Memory B cell (primary cell): ENCODE measurements around the gene PTPN12.
A peak's percentile ranks its signal among the peaks of the same experiment; 100 is the strongest.

Source experiments
- ATAC-seq: fragments of 150-1000 bp; cut with Tn5 transposase; 2 replicates; pipeline ENCODE4 v1.10.0; 2021; ENCODE audit warnings: low read depth, mild to moderate bottlenecking, moderate library complexity
- DNase-seq, 2 donors: peaks; one replicate each; pipeline ENCODE4 v3.0.0; 2022; ENCODE audit warnings: low spot score in 2 of 2
- H3K27ac Mint-ChIP-seq: one replicate; pipeline ENCODE4 v1.8.0; 2022; ENCODE audit warnings: mild to moderate bottlenecking, moderate library complexity, mixed read lengths
- H3K27me3 Mint-ChIP-seq: one replicate; pipeline ENCODE4 v1.8.0; 2022; ENCODE audit warnings: mixed read lengths
- H3K36me3 Mint-ChIP-seq: one replicate; pipeline ENCODE4 v1.8.0; 2022; ENCODE audit warnings: mild to moderate bottlenecking, mixed read lengths
- H3K4me1 Mint-ChIP-seq: one replicate; pipeline ENCODE4 v1.8.0; 2022; ENCODE audit warnings: mixed read lengths
- H3K4me3 Mint-ChIP-seq: one replicate; pipeline ENCODE4 v1.8.0; 2022; ENCODE audit warnings: mild to moderate bottlenecking, moderate library complexity, mixed read lengths
- H3K9me3 Mint-ChIP-seq: one replicate; pipeline ENCODE4 v1.8.0; 2022; ENCODE audit warnings: mixed read lengths

PTPN12 gene

GRCh38 chr7:77576856-77577255, 39.8 kb downstream of the PTPN12 start:
- DNase-seq, result no peak
- Mint-ChIP-seq H3K36me3 (peaks cover 18% of the 10 kb centered on the region), H3K4me1 (peaks cover 8% of the 10 kb centered on the region), H3K4me3 (no peak overlapping the region), H3K9me3 (no peaks in the 10 kb centered on the region), H3K27ac (no peak overlapping the region), H3K27me3 (no peaks in the 10 kb centered on the region)
- no peak for ATAC-seq

DNA sequence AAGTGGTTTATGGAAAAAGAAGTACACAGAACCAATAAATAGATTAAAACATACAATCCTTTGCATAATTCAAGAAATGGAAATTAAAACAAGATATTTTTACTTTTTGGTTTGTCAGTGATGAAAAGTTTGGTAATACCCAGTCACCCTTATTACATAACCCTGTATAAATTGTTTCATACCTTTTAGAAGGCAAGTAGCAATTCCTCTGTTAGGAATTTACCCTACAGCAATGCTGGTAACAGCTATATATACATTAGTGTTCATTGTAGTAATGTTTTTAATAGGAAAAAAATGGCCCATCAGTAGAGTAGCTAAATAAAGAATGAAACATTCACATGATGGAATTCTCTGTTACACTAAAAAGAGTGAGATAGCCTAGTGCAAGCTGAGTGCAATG, 42.7 kb downstream of the PTPN12 start:
- Mint-ChIP-seq H3K27ac (no peak overlapping the region), H3K36me3 (peaks cover 12% of the 10 kb centered on the region), H3K9me3 (no peaks in the 10 kb centered on the region), H3K27me3 (no peaks in the 10 kb centered on the region), H3K4me1 (peaks cover 2% of the 10 kb centered on the region), H3K4me3 (no peak overlapping the region)
- ATAC-seq (no peak), DNase-seq (no peak)

DNA sequence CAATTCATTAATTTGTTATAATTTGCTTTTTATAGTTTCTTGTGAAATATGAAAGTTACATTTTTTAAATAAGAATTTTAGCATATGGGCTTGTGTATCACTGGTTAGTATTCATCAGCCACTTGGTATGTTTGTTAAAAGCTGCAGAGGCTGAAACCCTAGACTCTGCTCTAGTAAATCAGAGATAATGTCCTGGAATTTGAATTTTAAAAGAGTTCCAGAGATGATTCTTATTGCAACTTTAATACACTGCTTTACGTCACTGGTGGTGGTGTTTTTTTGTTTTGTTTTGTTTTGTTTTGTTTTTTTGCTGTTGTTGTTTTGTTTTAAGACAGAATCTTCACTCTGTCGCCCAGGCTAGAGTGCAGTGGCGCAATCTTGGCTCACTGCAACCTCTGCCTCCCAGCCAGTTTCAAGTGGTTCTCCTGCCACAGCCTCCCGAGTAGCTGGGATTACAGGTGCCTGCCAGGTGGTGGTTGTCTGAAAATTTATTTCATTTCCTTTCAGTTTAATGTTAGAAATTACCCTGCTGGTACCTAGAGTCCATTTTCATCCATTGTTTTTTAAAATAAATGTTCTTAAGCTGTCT, 43.8 kb downstream of the PTPN12 start:
- DNase-seq (no peak), ATAC-seq (no peak)
- Mint-ChIP-seq H3K9me3 (no peaks in the 10 kb centered on the region), H3K27ac (no peak overlapping the region), H3K4me1 (no peaks in the 10 kb centered on the region), H3K36me3 (peaks cover 11% of the 10 kb centered on the region), H3K27me3 (no peaks in the 10 kb centered on the region), H3K4me3 (no peak overlapping the region)

DNA sequence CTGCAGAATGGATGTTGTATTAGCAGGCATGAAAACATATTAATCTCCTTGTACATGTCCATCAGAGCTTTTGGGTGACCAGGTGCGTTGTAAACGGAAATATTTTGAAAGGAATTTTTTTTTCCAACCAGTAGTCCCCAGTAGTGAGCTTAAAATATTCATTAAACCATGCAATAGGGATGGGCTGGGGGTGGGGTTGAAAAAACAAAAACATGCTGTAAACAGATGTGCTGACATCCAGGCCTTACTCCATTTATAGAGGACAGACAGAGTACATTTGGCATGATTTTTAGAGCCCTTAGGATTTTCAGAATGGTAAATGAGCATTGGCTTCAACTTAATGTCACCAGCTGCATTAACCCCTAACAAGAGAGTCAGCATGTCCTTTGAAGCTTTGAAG, 50.2 kb downstream of the PTPN12 start:
- peaks cover 9% of the 10 kb centered on the region for H3K36me3 Mint-ChIP-seq
- ATAC-seq (no peak), DNase-seq (no peak)
- no peaks in the 10 kb centered on the region for H3K9me3 Mint-ChIP-seq
- H3K27ac Mint-ChIP-seq, result no peak overlapping the region
- H3K27me3 Mint-ChIP-seq, result no peaks in the 10 kb centered on the region
- no peak overlapping the region for H3K4me3 Mint-ChIP-seq
- H3K4me1 Mint-ChIP-seq, result no peaks in the 10 kb centered on the region

GRCh38 chr7:77600952-77601351, 63.9 kb downstream of the PTPN12 start:
- H3K4me3 Mint-ChIP-seq, result no peak overlapping the region
- peaks cover 10% of the 10 kb centered on the region for H3K36me3 Mint-ChIP-seq

DNA sequence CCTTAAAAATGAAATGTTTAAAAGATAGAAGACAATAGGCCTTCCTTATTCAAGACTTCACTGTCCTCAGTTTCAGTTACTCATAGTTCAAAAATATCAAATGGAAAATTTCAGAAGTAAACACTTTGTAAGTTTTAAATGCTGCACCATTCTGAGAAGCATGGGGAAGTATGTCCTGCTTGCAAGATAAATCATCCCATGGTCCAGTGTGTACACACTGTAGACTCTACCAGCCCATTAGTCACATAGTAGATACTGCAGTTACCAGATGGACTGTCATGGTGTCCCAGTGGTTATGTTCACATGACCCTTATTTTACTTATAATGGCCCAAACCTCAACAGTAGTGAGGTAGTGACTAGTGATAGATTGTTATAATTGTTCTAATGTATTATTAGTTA, 69.5 kb downstream of the PTPN12 start:
- no peaks in the 10 kb centered on the region for H3K27me3 Mint-ChIP-seq
- ATAC-seq, result no peak
- DNase-seq, result no peak
- peaks cover 1% of the 10 kb centered on the region for H3K9me3 Mint-ChIP-seq
- H3K4me3 Mint-ChIP-seq, result no peak overlapping the region
- H3K27ac Mint-ChIP-seq, result no peak overlapping the region
- H3K36me3 Mint-ChIP-seq, result peaks cover 13% of the 10 kb centered on the region
- H3K4me1 Mint-ChIP-seq, result peaks cover 2% of the 10 kb centered on the region

More at GRCh38 chr7:77600952-77601351, 63.9 kb downstream of the PTPN12 start:
- DNase-seq (no peak), ATAC-seq (no peak)
- Mint-ChIP-seq H3K9me3 (no peaks in the 10 kb centered on the region), H3K27me3 (no peaks in the 10 kb centered on the region), H3K4me1 (no peaks in the 10 kb centered on the region), H3K27ac (peak overlapping the region; percentile 38)

DNA sequence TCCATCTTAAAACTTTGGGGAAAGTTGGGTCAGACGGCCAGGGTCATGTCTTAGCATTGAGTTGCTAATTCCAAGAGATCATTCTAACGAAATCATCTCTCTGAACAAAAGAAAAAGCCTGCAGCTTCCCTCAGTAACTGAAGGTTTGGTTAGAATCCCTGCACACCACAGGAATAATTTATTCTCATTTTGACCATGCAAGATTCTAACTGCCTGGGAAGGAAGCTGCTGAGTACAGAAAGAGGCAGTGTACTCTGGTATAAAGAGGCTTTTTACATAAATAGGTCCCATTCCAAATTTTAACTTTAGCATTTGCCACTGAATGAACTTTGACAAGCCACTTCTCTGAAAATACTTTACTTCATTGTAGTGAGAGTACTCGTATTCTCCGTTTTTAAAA, 82.2 kb downstream of the PTPN12 start:
- H3K27ac Mint-ChIP-seq, result no peak overlapping the region
- no peaks in the 10 kb centered on the region for H3K4me1 Mint-ChIP-seq
- H3K27me3 Mint-ChIP-seq, result no peaks in the 10 kb centered on the region
- H3K9me3 Mint-ChIP-seq, result no peaks in the 10 kb centered on the region
- ATAC-seq, result no peak
- peaks cover 12% of the 10 kb centered on the region for H3K36me3 Mint-ChIP-seq
- DNase-seq, result no peak
- no peak overlapping the region for H3K4me3 Mint-ChIP-seq

DNA sequence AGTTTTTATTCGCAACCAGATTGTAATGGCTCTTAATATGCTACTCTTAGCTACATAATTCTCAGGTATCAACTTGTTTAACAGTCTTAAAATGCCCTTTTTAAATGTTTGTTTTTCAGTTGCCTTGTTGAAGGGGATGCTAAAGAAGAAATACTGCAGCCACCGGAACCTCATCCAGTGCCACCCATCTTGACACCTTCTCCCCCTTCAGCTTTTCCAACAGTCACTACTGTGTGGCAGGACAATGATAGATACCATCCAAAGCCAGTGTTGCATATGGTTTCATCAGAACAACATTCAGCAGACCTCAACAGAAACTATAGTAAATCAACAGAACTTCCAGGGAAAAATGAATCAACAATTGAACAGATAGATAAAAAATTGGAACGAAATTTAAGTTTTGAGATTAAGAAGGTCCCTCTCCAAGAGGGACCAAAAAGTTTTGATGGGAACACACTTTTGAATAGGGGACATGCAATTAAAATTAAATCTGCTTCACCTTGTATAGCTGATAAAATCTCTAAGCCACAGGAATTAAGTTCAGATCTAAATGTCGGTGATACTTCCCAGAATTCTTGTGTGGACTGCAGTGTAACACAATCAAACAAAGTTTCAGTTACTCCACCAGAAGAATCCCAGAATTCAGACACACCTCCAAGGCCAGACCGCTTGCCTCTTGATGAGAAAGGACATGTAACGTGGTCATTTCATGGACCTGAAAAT, 89.7 kb downstream of the PTPN12 start:
- Mint-ChIP-seq H3K9me3 (no peaks in the 10 kb centered on the region), H3K27ac (no peak overlapping the region), H3K36me3 (peaks cover 21% of the 10 kb centered on the region), H3K4me3 (no peak overlapping the region), H3K27me3 (no peaks in the 10 kb centered on the region), H3K4me1 (no peaks in the 10 kb centered on the region)
- DNase-seq, result no peak
- no peak for ATAC-seq

DNA sequence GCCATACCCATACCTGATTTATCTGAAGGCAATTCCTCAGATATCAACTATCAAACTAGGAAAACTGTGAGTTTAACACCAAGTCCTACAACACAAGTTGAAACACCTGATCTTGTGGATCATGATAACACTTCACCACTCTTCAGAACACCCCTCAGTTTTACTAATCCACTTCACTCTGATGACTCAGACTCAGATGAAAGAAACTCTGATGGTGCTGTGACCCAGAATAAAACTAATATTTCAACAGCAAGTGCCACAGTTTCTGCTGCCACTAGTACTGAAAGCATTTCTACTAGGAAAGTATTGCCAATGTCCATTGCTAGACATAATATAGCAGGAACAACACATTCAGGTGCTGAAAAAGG, 90.2 kb downstream of the PTPN12 start:
- no peaks in the 10 kb centered on the region for H3K4me1 Mint-ChIP-seq
- DNase-seq (no peak), ATAC-seq (no peak)
- no peak overlapping the region for H3K27ac Mint-ChIP-seq
- H3K9me3 Mint-ChIP-seq, result no peaks in the 10 kb centered on the region
- H3K27me3 Mint-ChIP-seq, result no peaks in the 10 kb centered on the region
- H3K4me3 Mint-ChIP-seq, result no peak overlapping the region
- H3K36me3 Mint-ChIP-seq, result peaks cover 18% of the 10 kb centered on the region

GRCh38 chr7:77629797-77630196, 92.7 kb downstream of the PTPN12 start:
- Mint-ChIP-seq H3K27ac (no peak overlapping the region), H3K36me3 (peaks cover 15% of the 10 kb centered on the region), H3K27me3 (no peaks in the 10 kb centered on the region), H3K9me3 (no peaks in the 10 kb centered on the region), H3K4me3 (no peak overlapping the region), H3K4me1 (no peaks in the 10 kb centered on the region)
- DNase-seq (no peak), ATAC-seq (no peak)

DNA sequence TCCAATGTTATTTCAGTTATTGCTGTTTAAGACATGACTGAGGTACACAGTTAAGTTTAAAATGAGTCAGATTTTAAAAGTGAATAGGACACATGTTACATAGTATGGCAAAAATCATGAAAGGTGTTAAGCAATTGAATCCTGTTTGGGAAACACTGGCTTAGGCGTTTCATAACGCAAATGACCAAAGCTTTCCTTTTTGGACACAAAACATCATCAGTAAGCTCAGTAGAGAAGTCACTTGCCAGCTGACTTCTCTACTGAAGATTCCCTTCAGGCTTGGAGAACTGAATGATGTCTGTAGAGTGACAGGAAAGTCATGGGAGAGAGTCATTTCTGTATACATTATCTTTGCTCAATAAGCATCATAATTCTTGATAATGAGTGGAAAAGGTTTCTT, 94.7 kb downstream of the PTPN12 start:
- no peak overlapping the region for H3K27ac Mint-ChIP-seq

DNA sequence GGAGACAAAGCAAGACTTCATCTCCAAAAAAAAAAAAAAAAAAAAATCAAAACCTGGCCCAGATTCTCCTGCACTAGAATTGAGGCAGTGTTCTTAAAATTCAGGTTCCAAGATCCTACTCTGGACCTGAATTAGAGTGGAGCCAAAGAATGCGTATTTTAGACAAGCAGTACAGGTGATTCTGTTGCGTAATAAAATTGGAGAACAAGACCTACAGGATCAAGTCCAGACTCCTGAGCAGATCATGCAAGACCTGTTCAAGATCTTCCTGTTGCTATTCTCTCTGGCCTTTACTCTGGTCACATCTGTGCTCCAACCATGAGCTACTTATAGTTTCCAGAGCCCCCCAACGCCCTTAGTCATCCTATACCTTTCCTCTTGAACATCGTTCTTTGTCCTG, 107.7 kb downstream of the PTPN12 start:
- Mint-ChIP-seq H3K36me3 (peaks cover 19% of the 10 kb centered on the region), H3K4me3 (no peak overlapping the region), H3K9me3 (no peaks in the 10 kb centered on the region), H3K4me1 (no peaks in the 10 kb centered on the region), H3K27ac (no peak overlapping the region), H3K27me3 (no peaks in the 10 kb centered on the region)
- ATAC-seq (no peak), DNase-seq (no peak)

More for the DNA sequence above, 94.7 kb downstream of the PTPN12 start:
- ATAC-seq (no peak), DNase-seq (no peak)
- H3K27me3 Mint-ChIP-seq, result no peaks in the 10 kb centered on the region
- H3K36me3 Mint-ChIP-seq, result peaks cover 6% of the 10 kb centered on the region
- no peak overlapping the region for H3K4me3 Mint-ChIP-seq
- no peaks in the 10 kb centered on the region for H3K9me3 Mint-ChIP-seq
- H3K4me1 Mint-ChIP-seq, result no peaks in the 10 kb centered on the region

- ATAC-seq, result no peak
- Mint-ChIP-seq H3K27ac (no peak overlapping the region), H3K27me3 (no peaks in the 10 kb centered on the region)
These were observed 111.7 kb downstream of the PTPN12 start for GRCh38 chr7:77648742-77649338.

GRCh38 chr7:77649716-77650349, 112.7 kb downstream of the PTPN12 start:
- Mint-ChIP-seq H3K36me3 (peaks cover 8% of the 10 kb centered on the region), H3K4me1 (no peaks in the 10 kb centered on the region), H3K27me3 (no peaks in the 10 kb centered on the region), H3K9me3 (no peaks in the 10 kb centered on the region), H3K27ac (no peak overlapping the region), H3K4me3 (no peak overlapping the region)
- ATAC-seq, result no peak
- no peak for DNase-seq

More at GRCh38 chr7:77648742-77649338, 111.7 kb downstream of the PTPN12 start:
- Mint-ChIP-seq H3K9me3 (no peaks in the 10 kb centered on the region), H3K4me1 (no peaks in the 10 kb centered on the region), H3K36me3 (peaks cover 10% of the 10 kb centered on the region), H3K4me3 (no peak overlapping the region)
- DNase-seq, result no peak
